ENCODE data around the gene PXDN.

Gene PXDN

GRCh38 chr2:1645761-1646476 is 98.4 kb downstream of the PXDN start:
- no peak for DNase-seq

- no peak for DNase-seq
These were observed 99.9 kb downstream of the PXDN start for GRCh38 chr2:1644427-1644826.

- no peak for DNase-seq
These were observed 101.2 kb downstream of the PXDN start for GRCh38 chr2:1642993-1643619.

- no peak for DNase-seq
These were observed 102.1 kb downstream of the PXDN start for GRCh38 chr2:1642066-1642861.

GRCh38 chr2:1641523-1641922 is 102.8 kb downstream of the PXDN start:
- DNase-seq: no peak

GRCh38 chr2:1640301-1641135 is 103.8 kb downstream of the PXDN start:
- no peak for DNase-seq

- DNase-seq: no peak
These were observed 105.0 kb downstream of the PXDN start for GRCh38 chr2:1639086-1639858.

- no peak for DNase-seq
These were observed 105.9 kb downstream of the PXDN start for GRCh38 chr2:1638281-1638860.

GRCh38 chr2:1636791-1637415 is 107.4 kb downstream of the PXDN start:
- no peak for DNase-seq

- no peak for DNase-seq
These were observed 108.5 kb downstream of the PXDN start for GRCh38 chr2:1635823-1636222.

- no peak for DNase-seq
These were observed 109.5 kb downstream of the PXDN start for GRCh38 chr2:1634681-1635341.

GRCh38 chr2:1633936-1634587 is 110.3 kb downstream of the PXDN start:
- no peak for DNase-seq

GRCh38 chr2:1633092-1633671 is 111.1 kb downstream of the PXDN start:
- no peak for DNase-seq

GRCh38 chr2:1632510-1632909 is 111.8 kb downstream of the PXDN start:
- DNase-seq: no peak

GRCh38 chr2:1632002-1632348 is 112.3 kb downstream of the PXDN start:
- DNase-seq: no peak

- no peak for DNase-seq
These were observed 112.9 kb downstream of the PXDN start for GRCh38 chr2:1631292-1632001.

- no peak for DNase-seq
These were observed 115.4 kb downstream of the PXDN start for GRCh38 chr2:1628893-1629292.

GRCh38 chr2:1627628-1628381 is 116.5 kb downstream of the PXDN start:
- no peak for DNase-seq

Measured in activated CD4-positive, CD25-positive, alpha-beta regulatory T cell treated with anti-CD3 and anti-CD28 coated beads, Interleukin-2, amount 50 U/mL, for 72 hours (primary cell).